HCT116 (cell line): Measurements from ENCODE around the gene MPC1. TPM values are rescaled to one million over a fixed set of nuclear protein-coding genes. Genes with fewer than 3 reads are reported as not detected.
A peak's percentile ranks its signal among the peaks of the same experiment; 100 is the strongest.

Source experiments
- ATAC-seq: fragments of 200-7000 bp; cut with Tn5 transposase; 2 replicates; pipeline ENCODE4 v1.9.1; 2020; ENCODE audit warnings: mild to moderate bottlenecking, moderate library complexity
- BruUV-seq: library from RNA; stranded (reverse); fragments of 400-500 nt; replicated peaks from 2 replicates; lab custom pipeline; 2021; lab: Mats Ljungman, UMichigan
- CTCF ChIA-PET: fragments of 300-600 bp; sonication (Branson Sonifier 250); formaldehyde crosslinking; loops from one replicate; lab custom pipeline; 2021; ENCODE audit warnings: antibody characterized with exemption; lab: Charles Lee
- POLR2A ChIA-PET: fragments of 300-600, 350-600 bp; sonication (Branson Sonifier 250); formaldehyde crosslinking; loops from one replicate; lab custom pipeline; 2021; ENCODE audit warnings: antibody characterized with exemption; lab: Charles Lee
- RAD21 ChIA-PET, 2 experiments: fragments of 300-600 bp; sonication (Branson Sonifier 250); formaldehyde crosslinking; loops; one replicate each; lab custom pipeline; 2023; ENCODE audit warnings: low total read pairs in 2 of 2; ENCODE audit not compliant: uncharacterized antibody in 2 of 2, unreplicated experiment in 2 of 2, low non-redundant PET in 1 of 2; lab: Charles Lee
- DNase-seq: peaks from one replicate; pipeline ENCODE4 v3.0.0-alpha.2; 2010; ENCODE audit warnings: low read depth, low spot score
- H2AFZ ChIP-seq: fragments of 200-600 bp; shearing (Covaris generic), sonication (generic); 2 replicates; pipeline ENCODE4 v1.6.1; 2017; ENCODE audit warnings: low read depth, mixed run types, mixed read lengths, antibody characterized with exemption, low read length; ENCODE audit not compliant: poor library complexity, severe bottlenecking
- H3K27ac ChIP-seq: 2 replicates; pipeline ENCODE4 v1.5.1; 2012; ENCODE audit warnings: low read depth, low read length
- H3K27me3 ChIP-seq: fragments of 200-600 bp; sonication (generic); 2 replicates; pipeline ENCODE4 v1.6.1; 2016; ENCODE audit warnings: mixed run types, low read length, mixed read lengths; ENCODE audit not compliant: insufficient read depth
- H3K36me3 ChIP-seq, 2 experiments: fragments of 200-500 bp in 1 of 2; fragments of 200-600 bp in 1 of 2; sonication (Bioruptor generic) in 1 of 2; sonication (generic) in 1 of 2; 2 replicates each; pipeline versions ENCODE4 v1.5.1 to v1.6.1; 2014 to 2016; ENCODE audit warnings: low read length in 2 of 2, inconsistent platforms in 1 of 2, mixed read lengths in 1 of 2, mixed run types in 1 of 2; ENCODE audit not compliant: insufficient read depth in 2 of 2, control insufficient read depth in 1 of 2
- H3K4me1 ChIP-seq, 2 experiments: fragments of 200-600 bp in 1 of 2; sonication (generic) in 1 of 2; 2 replicates each; pipeline versions ENCODE4 v1.5.1 to v1.6.1; 2012 to 2017; ENCODE audit warnings: low read length in 2 of 2, inconsistent platforms in 1 of 2, mild to moderate bottlenecking in 1 of 2, mixed read lengths in 1 of 2, mixed run types in 1 of 2, moderate library complexity in 1 of 2; ENCODE audit not compliant: insufficient read depth in 2 of 2, control insufficient read depth in 1 of 2
- H3K4me2 ChIP-seq: fragments of 200-600 bp; sonication (generic); 2 replicates; pipeline ENCODE4 v1.6.1; 2017; ENCODE audit warnings: mixed run types, low read length, mixed read lengths
- H3K4me3 ChIP-seq, 2 experiments: fragments of 200-600 bp in 1 of 2; sonication (generic) in 1 of 2; replicated peaks in 1 of 2; 2 replicates each; pipeline ENCODE4 v1.5.1; 2011 to 2016; ENCODE audit warnings: low read length in 2 of 2, control low read depth in 1 of 2, low read depth in 1 of 2, mild to moderate bottlenecking in 1 of 2, mixed read lengths in 1 of 2, mixed run types in 1 of 2
- H3K79me2 ChIP-seq: fragments of 200-600 bp; sonication (generic); 2 replicates; pipeline ENCODE4 v1.6.1; 2017; ENCODE audit warnings: mild to moderate bottlenecking, mixed run types, low read length, moderate library complexity, mixed read lengths; ENCODE audit not compliant: insufficient read depth
- H3K9ac ChIP-seq: fragments of 200-600 bp; sonication (generic); 2 replicates; pipeline ENCODE4 v1.6.1; 2016; ENCODE audit warnings: low read length, mixed read lengths
- H3K9me2 ChIP-seq: fragments of 200-600 bp; sonication (generic), shearing (Covaris generic); 2 replicates; pipeline ENCODE4 v1.6.1; 2017; ENCODE audit warnings: mixed run types, mild to moderate bottlenecking, moderate library complexity; ENCODE audit not compliant: insufficient read depth
- H3K9me3 ChIP-seq, 2 experiments: fragments of 200-500 bp in 1 of 2; fragments of 200-600 bp in 1 of 2; sonication (Bioruptor generic) in 1 of 2; sonication (generic) in 1 of 2; 2 replicates each; pipeline ENCODE4 v1.6.1; 2014 to 2017; ENCODE audit warnings: low read length in 2 of 2, mixed read lengths in 2 of 2, inconsistent platforms in 1 of 2, low read depth in 1 of 2, mild to moderate bottlenecking in 1 of 2, mixed run types in 1 of 2, moderate library complexity in 1 of 2; ENCODE audit not compliant: control insufficient read depth in 1 of 2, insufficient read depth in 1 of 2
- H4K20me1 ChIP-seq: fragments of 200-600 bp; sonication (generic), shearing (Covaris generic); 2 replicates; pipeline ENCODE4 v1.6.1; 2017; ENCODE audit warnings: mixed run types, mild to moderate bottlenecking, moderate library complexity; ENCODE audit not compliant: insufficient read depth
- CEBPB ChIP-seq: IDR thresholded peaks from 2 replicates; pipeline ENCODE4 v1.6.1; 2012; ENCODE audit warnings: low read depth
- EGR1 ChIP-seq: IDR thresholded peaks from 2 replicates; pipeline ENCODE4 v1.6.1; 2012; ENCODE audit warnings: low read depth
- ELF1 ChIP-seq: IDR thresholded peaks from 2 replicates; pipeline ENCODE4 v1.6.1; 2012; ENCODE audit warnings: low read depth, borderline replicate concordance
- EZH2 ChIP-seq: fragments of 200-600 bp; sonication (generic); IDR thresholded peaks from 2 replicates; pipeline ENCODE4 v1.6.1; 2017; ENCODE audit warnings: antibody characterized with exemption, mixed run types
- FOSL1 ChIP-seq: IDR thresholded peaks from 2 replicates; pipeline ENCODE4 v1.6.1; 2012; ENCODE audit warnings: low read depth
- POLR2A ChIP-seq: IDR thresholded peaks from 2 replicates; pipeline ENCODE4 v1.7.0; 2011; ENCODE audit warnings: borderline replicate concordance; ENCODE audit not compliant: insufficient read depth, insufficient read length; ENCODE audit errors: extremely low read depth
- RAD21 ChIP-seq: IDR thresholded peaks from 2 replicates; pipeline ENCODE4 v1.6.1; 2012; ENCODE audit warnings: low read depth, mild to moderate bottlenecking
- SIN3A ChIP-seq: IDR thresholded peaks from 2 replicates; pipeline ENCODE4 v1.6.1; 2012; ENCODE audit warnings: low read depth
- TCF7L2 ChIP-seq: IDR thresholded peaks from 2 replicates; pipeline ENCODE4 v1.7.0; 2011; ENCODE audit warnings: borderline replicate concordance, inconsistent platforms; ENCODE audit not compliant: insufficient read depth, insufficient read length; ENCODE audit errors: extremely low read depth
- intact Hi-C: fragments of 100-400 bp; cut with micrococcal nuclease; formaldehyde crosslinking; loops from 2 replicates; pipeline ENCODE4 v1.10.0; 2022
- total RNA-seq: library from RNA; stranded (reverse); gene quantifications from one replicate; pipeline ENCODE4 v1.2.1, GENCODE V29; 2021; ENCODE audit not compliant: unreplicated experiment
- TF ChIP-seq, protein P1 (sequence below), 3 experiments: fragments of 200-600 bp in 1 of 3; sonication (generic) in 1 of 3; IDR thresholded peaks in 2 of 3; conservative IDR thresholded peaks in 1 of 3; 2 replicates each; pipeline ENCODE4 v1.5.1; 2012 to 2017; ENCODE audit warnings: low read depth in 2 of 3, low read length in 2 of 3, antibody characterized with exemption in 1 of 3, borderline replicate concordance in 1 of 3, control low read depth in 1 of 3, mild to moderate bottlenecking in 1 of 3, mixed read lengths in 1 of 3, mixed run types in 1 of 3, moderate library complexity in 1 of 3; ENCODE audit not compliant: insufficient read depth in 1 of 3

MPC1 gene
- total RNA-seq, 1 experiment from 2014 or later: 15.9 TPM

DNA sequence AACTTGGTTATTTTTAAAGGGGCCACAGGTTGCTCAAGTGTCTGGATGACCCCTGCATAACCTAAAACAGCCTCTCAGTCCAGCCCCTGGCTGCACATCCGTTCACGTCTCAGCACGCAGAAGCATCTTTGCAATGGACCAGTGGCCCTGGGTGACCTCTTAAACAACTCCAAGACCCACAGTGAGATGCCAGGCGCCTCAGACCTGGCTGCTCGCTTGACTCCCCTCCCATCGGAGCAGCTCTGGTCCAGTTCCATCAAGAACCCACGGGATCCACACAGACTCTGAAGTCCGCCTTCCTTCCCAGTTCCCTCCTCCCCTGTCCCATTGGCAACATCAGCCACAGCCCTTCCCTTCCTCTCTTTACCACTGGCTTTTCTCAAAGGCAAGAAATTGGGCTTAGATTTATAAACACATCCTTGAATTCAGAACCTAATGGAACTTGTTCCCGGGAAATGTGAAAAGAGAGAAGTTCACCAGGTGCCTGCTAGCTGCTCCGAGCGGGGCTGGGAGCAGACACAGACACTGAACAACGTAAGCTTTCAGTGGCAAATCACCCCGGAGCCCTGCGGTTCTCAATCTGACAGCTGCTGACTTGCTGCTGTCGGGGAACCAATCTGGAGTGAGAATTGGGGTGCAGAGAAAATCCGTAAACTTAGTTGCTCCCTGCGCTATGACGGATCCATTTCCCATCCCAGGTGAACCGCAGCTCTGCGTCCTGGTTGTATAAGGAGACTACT is 39.6 kb upstream of the MPC1 start:
- Histone ChIP-seq H3K9ac (no peak overlapping the region), H3K4me3 (no peak overlapping the region)
- ATAC-seq: no peak
- TF ChIP-seq FOSL1: no peak
- TF ChIP-seq, all 23 proteins: peak for 0
- no TSS peak for BruUV-seq
- ChIA-PET CTCF (no interaction called here), POLR2A (no interaction called here), RAD21 (no interaction called here)
- no peak overlapping the region for H2AFZ ChIP-seq
- intact Hi-C loops: no loop called here
- no peaks in the 10 kb centered on the region for H3K36me3 ChIP-seq
- H3K79me2 ChIP-seq: no peaks in the 10 kb centered on the region
- H3K9me3 ChIP-seq: no peaks in the 10 kb centered on the region
- H3K4me1 ChIP-seq: peaks cover 3 to 6% of the 10 kb centered on the region in 2 experiments; a peak in 2 of 4 replicates
- no peak overlapping the region for H3K4me2 ChIP-seq
- H3K27me3 ChIP-seq: no peaks in the 10 kb centered on the region
- H3K27ac ChIP-seq: no peak overlapping the region
- DNase-seq: no peak
- H4K20me1 ChIP-seq: no peaks in the 10 kb centered on the region
- H3K9me2 ChIP-seq: no peaks in the 10 kb centered on the region

DNA sequence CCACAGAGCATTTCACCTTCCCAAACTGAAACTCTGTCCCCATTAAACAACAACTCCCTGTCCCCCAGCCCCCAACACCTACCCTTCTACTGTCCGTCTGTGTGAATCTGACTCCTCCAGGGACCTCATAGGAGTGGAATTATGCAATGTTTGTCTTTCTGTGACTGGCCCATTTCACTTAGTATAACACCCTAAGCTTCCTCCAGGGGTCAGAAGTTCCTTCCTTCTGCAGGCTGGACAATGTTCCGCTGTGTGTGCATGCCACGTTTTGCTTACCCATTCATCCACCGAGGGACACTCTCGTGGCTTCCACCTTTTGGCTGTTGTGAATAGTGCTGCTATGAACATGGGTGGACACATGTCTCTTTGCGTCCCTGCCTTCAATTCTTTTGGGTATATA is 37.6 kb upstream of the MPC1 start:
- peaks cover 3 to 6% of the 10 kb centered on the region in 2 experiments; a peak in 2 of 4 replicates for H3K4me1 ChIP-seq
- H4K20me1 ChIP-seq: no peaks in the 10 kb centered on the region
- no TSS peak for BruUV-seq
- no peak overlapping the region for H2AFZ ChIP-seq
- ChIA-PET CTCF (no interaction called here), RAD21 (no interaction called here), POLR2A (no interaction called here)
- no peaks in the 10 kb centered on the region for H3K9me3 ChIP-seq
- DNase-seq: no peak
- H3K36me3 ChIP-seq: no peaks in the 10 kb centered on the region
- peak; percentile 72 for ATAC-seq
- no peak overlapping the region for H3K4me3 ChIP-seq
- no peaks in the 10 kb centered on the region for H3K79me2 ChIP-seq
- H3K4me2 ChIP-seq: no peak overlapping the region
- intact Hi-C loops: no loop called here
- no peak overlapping the region for H3K27ac ChIP-seq
- H3K9me2 ChIP-seq: no peaks in the 10 kb centered on the region
- H3K9ac ChIP-seq: no peak overlapping the region
- no peaks in the 10 kb centered on the region for H3K27me3 ChIP-seq
- TF ChIP-seq FOSL1: no peak
- no peak for TF ChIP-seq SIN3A
- no peak for TF ChIP-seq ELF1
- no peak for TF ChIP-seq EGR1
- TF ChIP-seq POLR2A: no peak
- TF ChIP-seq RAD21: peak; percentile 40; the same call in 1 of the 2 replicates
- no peak; the same call in 1 of the 2 replicates for TF ChIP-seq CEBPB
- TF ChIP-seq EZH2: no peak
- no peak for TF ChIP-seq TCF7L2
- TF ChIP-seq, protein P1, sequence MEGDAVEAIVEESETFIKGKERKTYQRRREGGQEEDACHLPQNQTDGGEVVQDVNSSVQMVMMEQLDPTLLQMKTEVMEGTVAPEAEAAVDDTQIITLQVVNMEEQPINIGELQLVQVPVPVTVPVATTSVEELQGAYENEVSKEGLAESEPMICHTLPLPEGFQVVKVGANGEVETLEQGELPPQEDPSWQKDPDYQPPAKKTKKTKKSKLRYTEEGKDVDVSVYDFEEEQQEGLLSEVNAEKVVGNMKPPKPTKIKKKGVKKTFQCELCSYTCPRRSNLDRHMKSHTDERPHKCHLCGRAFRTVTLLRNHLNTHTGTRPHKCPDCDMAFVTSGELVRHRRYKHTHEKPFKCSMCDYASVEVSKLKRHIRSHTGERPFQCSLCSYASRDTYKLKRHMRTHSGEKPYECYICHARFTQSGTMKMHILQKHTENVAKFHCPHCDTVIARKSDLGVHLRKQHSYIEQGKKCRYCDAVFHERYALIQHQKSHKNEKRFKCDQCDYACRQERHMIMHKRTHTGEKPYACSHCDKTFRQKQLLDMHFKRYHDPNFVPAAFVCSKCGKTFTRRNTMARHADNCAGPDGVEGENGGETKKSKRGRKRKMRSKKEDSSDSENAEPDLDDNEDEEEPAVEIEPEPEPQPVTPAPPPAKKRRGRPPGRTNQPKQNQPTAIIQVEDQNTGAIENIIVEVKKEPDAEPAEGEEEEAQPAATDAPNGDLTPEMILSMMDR (IDR thresholded peaks at IDR 0.05 in 2 of 3, conservative IDR thresholded peaks at IDR 0.05 in 1 of 3; ENCODE audit: borderline replicate concordance in 1 of 3, insufficient read depth in 1 of 3, low read depth in 2 of 3, low read length in 2 of 3): peak in 2 of 3 experiments; percentile 14 to 16; a peak in 3 of 6 replicates
- TF ChIP-seq, all 23 proteins: peak for 2
